Erythroblast (primary cell): ENCODE data around the gene AFMID.
"Not testable (repeated sequence)": the region's sequence is repeated elsewhere in the genome, so short reads cannot be mapped to it uniquely, and the experiment has no call there.

Experiments
- GATA1 ChIP-seq: IDR thresholded peaks from 2 replicates; pipeline ENCODE4 v1.6.1; 2011; ENCODE audit warnings: low read depth, mild to moderate bottlenecking, control low read depth, low read length, moderate library complexity
- POLR2A ChIP-seq: IDR thresholded peaks from 2 replicates; pipeline ENCODE4 v1.6.1; 2011; ENCODE audit warnings: mild to moderate bottlenecking, low read length

GRCh38 chr17:78139861-78140168, 47.3 kb upstream of the AFMID start:
- TF ChIP-seq POLR2A, GATA1: not testable (repeated sequence)
